LNCAP (cell line): ENCODE measurements around the gene AMPH.

ENCODE experiments used
- TF ChIP-seq, protein P1 (sequence below): fragments of 450-650 bp; IDR thresholded peaks from 2 replicates; pipeline ENCODE4 v1.5.1; 2017; ENCODE audit warnings: mild to moderate bottlenecking

Gene AMPH

DNA sequence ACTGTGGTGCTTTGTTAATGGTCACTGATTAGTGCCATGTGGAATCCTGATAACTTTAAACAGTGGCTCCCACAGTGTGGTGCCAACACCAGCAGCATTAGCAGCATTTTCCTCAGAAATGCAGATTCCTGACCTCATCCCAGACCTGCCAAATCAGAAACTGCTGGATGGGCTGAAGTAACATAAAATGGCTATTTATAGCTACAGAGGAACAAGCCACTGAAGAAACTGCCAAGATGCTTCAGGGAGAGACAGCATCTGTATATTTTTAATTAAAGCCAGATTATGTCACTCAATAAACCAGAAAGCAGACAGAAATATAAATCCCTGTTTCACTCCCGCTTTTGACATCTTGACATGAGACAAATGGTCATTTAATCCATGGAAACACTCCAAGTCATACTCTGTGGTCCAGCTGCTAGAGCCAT is 178.5 kb downstream of the AMPH start:
- TF ChIP-seq, protein P1, sequence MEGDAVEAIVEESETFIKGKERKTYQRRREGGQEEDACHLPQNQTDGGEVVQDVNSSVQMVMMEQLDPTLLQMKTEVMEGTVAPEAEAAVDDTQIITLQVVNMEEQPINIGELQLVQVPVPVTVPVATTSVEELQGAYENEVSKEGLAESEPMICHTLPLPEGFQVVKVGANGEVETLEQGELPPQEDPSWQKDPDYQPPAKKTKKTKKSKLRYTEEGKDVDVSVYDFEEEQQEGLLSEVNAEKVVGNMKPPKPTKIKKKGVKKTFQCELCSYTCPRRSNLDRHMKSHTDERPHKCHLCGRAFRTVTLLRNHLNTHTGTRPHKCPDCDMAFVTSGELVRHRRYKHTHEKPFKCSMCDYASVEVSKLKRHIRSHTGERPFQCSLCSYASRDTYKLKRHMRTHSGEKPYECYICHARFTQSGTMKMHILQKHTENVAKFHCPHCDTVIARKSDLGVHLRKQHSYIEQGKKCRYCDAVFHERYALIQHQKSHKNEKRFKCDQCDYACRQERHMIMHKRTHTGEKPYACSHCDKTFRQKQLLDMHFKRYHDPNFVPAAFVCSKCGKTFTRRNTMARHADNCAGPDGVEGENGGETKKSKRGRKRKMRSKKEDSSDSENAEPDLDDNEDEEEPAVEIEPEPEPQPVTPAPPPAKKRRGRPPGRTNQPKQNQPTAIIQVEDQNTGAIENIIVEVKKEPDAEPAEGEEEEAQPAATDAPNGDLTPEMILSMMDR, result no peak

DNA sequence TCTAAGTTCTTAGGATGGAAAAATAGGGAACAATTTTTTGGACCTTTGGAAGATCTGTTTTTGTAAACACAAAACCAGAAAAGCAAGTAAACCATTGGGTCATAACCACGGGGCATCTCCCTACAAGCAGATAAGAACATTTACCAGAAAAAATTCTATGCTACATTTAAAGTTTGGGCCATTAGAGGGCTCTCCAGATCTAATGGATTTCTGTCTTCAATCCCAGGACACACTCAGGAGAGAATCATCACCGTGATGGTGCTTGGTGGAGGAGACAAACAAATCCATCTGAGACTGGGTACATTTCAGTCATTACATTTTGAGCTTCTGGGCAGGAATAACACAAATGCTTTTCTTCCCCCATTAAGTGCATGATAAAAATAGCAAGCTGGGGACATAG is 179.3 kb downstream of the AMPH start:
- TF ChIP-seq, protein P1, result peak; percentile 42; the same call in 1 of the 2 replicates

DNA sequence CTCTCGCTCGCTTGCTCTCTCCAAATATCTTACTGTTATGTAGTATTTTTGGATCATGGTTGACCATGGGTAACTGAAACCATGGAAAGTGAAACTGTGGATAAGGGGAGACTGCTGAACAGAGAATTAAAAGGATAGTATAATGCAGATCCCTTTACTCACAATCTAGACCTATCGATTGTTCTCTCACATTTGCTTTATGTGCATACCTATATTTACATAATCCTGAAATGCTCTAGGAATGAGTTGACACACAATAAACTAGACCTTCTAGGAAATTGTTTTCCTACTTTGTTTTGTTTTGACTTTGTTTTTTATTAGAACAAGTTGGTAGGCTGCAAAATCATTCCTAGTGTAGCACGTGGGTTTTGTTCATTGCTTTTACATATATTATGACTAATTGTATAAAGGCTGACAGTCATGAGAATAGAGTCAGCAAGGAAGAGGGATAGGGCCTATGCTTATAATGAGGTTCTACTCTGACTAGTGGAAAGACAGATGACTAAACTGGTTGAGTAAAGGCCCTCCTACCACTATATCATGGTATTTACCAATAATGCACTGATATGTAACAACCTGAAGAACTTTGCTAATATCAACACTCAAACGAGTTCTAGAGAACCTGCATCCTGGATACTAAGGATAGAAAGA is 182.5 kb downstream of the AMPH start:
- TF ChIP-seq, protein P1, result no peak

DNA sequence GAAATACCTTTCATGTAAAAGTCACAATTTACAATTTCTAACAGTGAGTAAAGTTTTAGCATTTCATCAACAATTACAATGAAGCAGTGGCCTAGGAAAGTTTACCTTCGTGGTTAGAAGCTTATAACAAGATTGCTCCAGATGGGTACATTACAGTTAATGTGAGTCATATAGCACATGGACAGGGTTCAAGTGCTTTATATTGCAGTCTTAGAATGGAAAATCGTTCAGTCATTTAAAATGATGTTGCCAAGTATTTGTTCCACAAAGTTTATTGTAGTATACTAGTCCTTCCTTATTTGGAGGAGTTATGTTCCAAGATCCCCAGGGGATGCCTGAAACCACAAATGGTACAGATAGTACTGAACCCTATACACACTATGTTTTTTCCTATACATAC is 183.1 kb downstream of the AMPH start:
- TF ChIP-seq, protein P1, result no peak

DNA sequence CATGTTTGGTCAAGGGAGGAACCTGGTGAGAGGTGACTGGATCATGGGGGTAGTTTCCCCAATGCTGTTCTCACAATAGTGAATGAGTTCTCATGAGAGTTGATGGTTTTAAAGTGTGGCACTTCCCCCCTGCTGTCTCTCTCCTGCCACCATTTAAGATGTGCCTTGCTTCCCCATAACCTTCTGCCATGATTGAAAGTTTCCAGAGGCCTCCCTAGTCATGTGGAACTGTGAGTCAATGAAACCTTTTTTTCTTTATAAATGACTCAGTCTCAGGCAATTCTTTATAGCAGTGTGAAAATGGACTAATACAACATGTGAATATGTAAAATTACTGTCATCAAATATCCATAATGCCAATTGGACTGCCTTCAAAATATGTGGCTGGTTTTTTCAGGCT is 192.2 kb downstream of the AMPH start:
- TF ChIP-seq, protein P1, result no peak

DNA sequence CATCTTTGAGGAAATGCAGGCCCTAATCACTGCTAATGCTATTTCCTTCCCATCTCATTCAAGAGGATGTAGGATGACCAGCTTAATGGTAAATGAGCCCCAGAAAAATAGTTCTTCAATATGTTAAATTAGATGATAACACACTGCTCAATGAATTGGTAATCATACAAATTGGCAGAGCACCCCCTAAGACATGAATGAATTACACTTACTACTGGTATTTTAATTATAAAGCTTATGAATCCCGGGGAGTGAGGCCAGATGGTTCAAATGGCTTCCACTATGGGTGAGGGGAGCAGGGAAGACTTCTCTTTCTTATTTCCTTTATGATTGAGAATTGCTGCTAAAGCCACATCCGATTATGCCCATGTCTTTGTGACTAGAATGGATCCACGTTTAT is 198.5 kb downstream of the AMPH start:
- TF ChIP-seq, protein P1, result no peak

DNA sequence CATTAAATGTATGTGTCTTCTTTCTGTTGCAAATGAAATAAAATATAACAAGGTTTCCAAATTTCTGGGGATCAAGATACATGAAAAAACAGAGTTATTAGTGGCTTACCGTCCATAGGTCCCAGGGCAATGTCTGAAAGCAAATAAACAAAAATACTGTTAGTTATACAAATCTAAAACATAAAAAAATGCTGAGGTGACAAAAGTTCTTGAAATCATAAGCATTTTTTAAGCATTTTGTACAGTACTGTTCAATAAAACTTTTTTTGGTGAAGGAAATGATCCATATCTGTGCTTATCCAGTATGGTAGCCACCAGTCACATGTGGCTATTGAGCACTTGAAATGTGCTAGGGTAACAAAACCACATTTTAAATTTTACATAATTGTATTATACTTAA is 199.1 kb downstream of the AMPH start:
- TF ChIP-seq, protein P1, result no peak

DNA sequence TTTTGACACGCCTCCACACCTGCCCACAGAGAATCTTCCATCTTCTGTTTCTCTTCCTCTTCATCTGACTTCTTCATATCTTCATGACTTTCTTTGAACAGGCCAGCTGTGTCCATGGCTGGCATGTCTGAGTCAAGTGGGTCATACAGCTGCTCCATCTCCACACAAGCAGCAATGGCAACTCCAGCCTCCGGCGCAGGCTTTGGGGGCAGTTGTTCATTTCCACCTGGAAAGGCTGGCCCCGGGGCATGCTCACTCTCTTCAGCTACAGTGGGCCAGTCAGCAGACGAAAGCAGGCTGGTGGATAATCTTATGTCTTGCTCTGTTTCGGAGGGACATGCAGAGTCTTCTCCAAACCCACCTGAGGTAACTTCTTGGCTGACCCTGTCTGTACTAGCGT is 202.1 kb downstream of the AMPH start:
- TF ChIP-seq, protein P1, result no peak
